PC-3 (cell line): Measurements from ENCODE around the gene GTPBP1.

ENCODE experiments used
- CTCF ChIP-seq: fragments of 300-600 bp; sonication (generic); conservative IDR thresholded peaks from 2 replicates; pipeline ENCODE4 v1.5.1; 2017; ENCODE audit warnings: antibody characterized with exemption, low read depth, mild to moderate bottlenecking, low read length
- EZH2phosphoT487 ChIP-seq: fragments of 300-600 bp; sonication (generic); IDR thresholded peaks from 2 replicates; pipeline ENCODE4 v1.6.1; 2018; ENCODE audit warnings: mild to moderate bottlenecking, antibody characterized with exemption, low read length, borderline replicate concordance

- TF ChIP-seq CTCF (no peak), EZH2phosphoT487 (no peak)
Measured at GRCh38 chr22:38757464-38757757, 51.7 kb downstream of the GTPBP1 start.
